ENCODE measurements around the gene DSCAML1.

Gene DSCAML1

GRCh38 chr11:117585631-117586030, 211.4 kb downstream of the DSCAML1 start:
- Histone ChIP-seq H3K4me3 (ENCODE audit: control insufficient read depth in 1 of 7, extremely low read depth in 1 of 7, insufficient read depth in 4 of 7, low read depth in 2 of 7, low read length in 6 of 7) (no peak overlapping the region), H3K27me3 (replicated peaks in 2 of 5; ENCODE audit: control insufficient read depth in 4 of 5, insufficient read depth in 5 of 5, low read length in 4 of 5) (peaks cover 0 to 9% (median 0%) of the 10 kb centered on the region in 5 experiments), H3K4me1 (ENCODE audit: control extremely low read depth in 1 of 4, control insufficient read depth in 4 of 4, insufficient read depth in 4 of 4, low read length in 3 of 4) (no peaks in the 10 kb centered on the region), H3K9me3 (ENCODE audit: control extremely low read depth in 1 of 5, control insufficient read depth in 4 of 5, insufficient read depth in 2 of 5, low read depth in 1 of 5, low read length in 4 of 5) (no peaks in the 10 kb centered on the region), H3K27ac (ENCODE audit: insufficient read depth in 1 of 2, low read depth in 1 of 2, low read length in 2 of 2, poor library complexity in 1 of 2, severe bottlenecking in 2 of 2) (no peak overlapping the region), H3K36me3 (ENCODE audit: control insufficient read depth in 4 of 4, insufficient read depth in 4 of 4, low read length in 3 of 4) (no peaks in the 10 kb centered on the region)
- no peak for DNase-seq
- ChIA-PET CTCF (no interaction called here), POLR2A (no interaction called here)
- 98% methylated on average over 7 of the region's 8 CpGs for WGBS (ENCODE audit: insufficient coverage)

- CTCF ChIA-PET, result interaction anchor here (0.9 kb wide), 1 partner anchor 34 kb away, joined by 4 read pairs; no protein-coding TSS in a partner anchor
- H3K27me3 ChIP-seq (replicated peaks in 2 of 5; ENCODE audit: control insufficient read depth in 4 of 5, insufficient read depth in 5 of 5, low read length in 4 of 5), result peaks cover 0 to 6% (median 0%) of the 10 kb centered on the region in 5 experiments
- DNase-seq, result no peak
- H3K4me1 ChIP-seq (ENCODE audit: control extremely low read depth in 1 of 4, control insufficient read depth in 4 of 4, insufficient read depth in 4 of 4, low read length in 3 of 4), result no peaks in the 10 kb centered on the region
- H3K36me3 ChIP-seq (ENCODE audit: control insufficient read depth in 4 of 4, insufficient read depth in 4 of 4, low read length in 3 of 4), result no peaks in the 10 kb centered on the region
- no peak overlapping the region for H3K4me3 ChIP-seq (ENCODE audit: control insufficient read depth in 1 of 7, extremely low read depth in 1 of 7, insufficient read depth in 4 of 7, low read depth in 2 of 7, low read length in 6 of 7)
- no peaks in the 10 kb centered on the region for H3K9me3 ChIP-seq (ENCODE audit: control extremely low read depth in 1 of 5, control insufficient read depth in 4 of 5, insufficient read depth in 2 of 5, low read depth in 1 of 5, low read length in 4 of 5)
- POLR2A ChIA-PET, result no interaction called here
- H3K27ac ChIP-seq (ENCODE audit: insufficient read depth in 1 of 2, low read depth in 1 of 2, low read length in 2 of 2, poor library complexity in 1 of 2, severe bottlenecking in 2 of 2), result no peak overlapping the region
- 98% methylated on average over 8 of the region's 9 CpGs for WGBS (ENCODE audit: insufficient coverage)
Measured at GRCh38 chr11:117584056-117584830, 212.8 kb downstream of the DSCAML1 start.

- Histone ChIP-seq H3K36me3 (ENCODE audit: control insufficient read depth in 4 of 4, insufficient read depth in 4 of 4, low read length in 3 of 4) (no peaks in the 10 kb centered on the region), H3K9me3 (ENCODE audit: control extremely low read depth in 1 of 5, control insufficient read depth in 4 of 5, insufficient read depth in 2 of 5, low read depth in 1 of 5, low read length in 4 of 5) (no peaks in the 10 kb centered on the region), H3K27me3 (replicated peaks in 2 of 5; ENCODE audit: control insufficient read depth in 4 of 5, insufficient read depth in 5 of 5, low read length in 4 of 5) (peaks cover 0 to 6% (median 0%) of the 10 kb centered on the region in 5 experiments), H3K4me1 (ENCODE audit: control extremely low read depth in 1 of 4, control insufficient read depth in 4 of 4, insufficient read depth in 4 of 4, low read length in 3 of 4) (no peaks in the 10 kb centered on the region), H3K4me3 (ENCODE audit: control insufficient read depth in 1 of 7, extremely low read depth in 1 of 7, insufficient read depth in 4 of 7, low read depth in 2 of 7, low read length in 6 of 7) (no peak overlapping the region), H3K27ac (ENCODE audit: insufficient read depth in 1 of 2, low read depth in 1 of 2, low read length in 2 of 2, poor library complexity in 1 of 2, severe bottlenecking in 2 of 2) (no peak overlapping the region)
- ChIA-PET CTCF (no interaction called here), POLR2A (no interaction called here)
- WGBS (ENCODE audit: insufficient coverage), result 88% methylated on average over 15 of the region's 15 CpGs
- DNase-seq, result peak in 1 of 3 donors; percentile 1
Measured at GRCh38 chr11:117583063-117583801, 213.8 kb downstream of the DSCAML1 start.

- H3K27ac ChIP-seq (ENCODE audit: insufficient read depth in 1 of 2, low read depth in 1 of 2, low read length in 2 of 2, poor library complexity in 1 of 2, severe bottlenecking in 2 of 2), result no peak overlapping the region
- no peaks in the 10 kb centered on the region for H3K4me1 ChIP-seq (ENCODE audit: control extremely low read depth in 1 of 4, control insufficient read depth in 4 of 4, insufficient read depth in 4 of 4, low read length in 3 of 4)
- no peak overlapping the region for H3K4me3 ChIP-seq (ENCODE audit: control insufficient read depth in 1 of 7, extremely low read depth in 1 of 7, insufficient read depth in 4 of 7, low read depth in 2 of 7, low read length in 6 of 7)
- ChIA-PET CTCF (no interaction called here), POLR2A (no interaction called here)
- peaks cover 0 to 6% (median 0%) of the 10 kb centered on the region in 5 experiments for H3K27me3 ChIP-seq (replicated peaks in 2 of 5; ENCODE audit: control insufficient read depth in 4 of 5, insufficient read depth in 5 of 5, low read length in 4 of 5)
- no peak for DNase-seq
- H3K9me3 ChIP-seq (ENCODE audit: control extremely low read depth in 1 of 5, control insufficient read depth in 4 of 5, insufficient read depth in 2 of 5, low read depth in 1 of 5, low read length in 4 of 5), result no peaks in the 10 kb centered on the region
- WGBS (ENCODE audit: insufficient coverage), result 100% methylated on average over 5 of the region's 6 CpGs
- no peaks in the 10 kb centered on the region for H3K36me3 ChIP-seq (ENCODE audit: control insufficient read depth in 4 of 4, insufficient read depth in 4 of 4, low read length in 3 of 4)
Measured at GRCh38 chr11:117582433-117582832, 214.6 kb downstream of the DSCAML1 start.

- no peaks in the 10 kb centered on the region for H3K9me3 ChIP-seq (ENCODE audit: control extremely low read depth in 1 of 5, control insufficient read depth in 4 of 5, insufficient read depth in 2 of 5, low read depth in 1 of 5, low read length in 4 of 5)
- H3K27ac ChIP-seq (ENCODE audit: insufficient read depth in 1 of 2, low read depth in 1 of 2, low read length in 2 of 2, poor library complexity in 1 of 2, severe bottlenecking in 2 of 2), result no peak overlapping the region
- no peaks in the 10 kb centered on the region for H3K36me3 ChIP-seq (ENCODE audit: control insufficient read depth in 4 of 4, insufficient read depth in 4 of 4, low read length in 3 of 4)
- H3K27me3 ChIP-seq (replicated peaks in 2 of 5; ENCODE audit: control insufficient read depth in 4 of 5, insufficient read depth in 5 of 5, low read length in 4 of 5), result peaks cover 0 to 6% (median 0%) of the 10 kb centered on the region in 5 experiments
- WGBS (ENCODE audit: insufficient coverage), result 72% methylated on average over 4 of the region's 6 CpGs
- POLR2A ChIA-PET, result no interaction called here
- CTCF ChIA-PET, result interaction anchor here (0.7 kb wide), 1 partner anchor 47 kb away, joined by 3 read pairs; no protein-coding TSS in a partner anchor
- no peak for DNase-seq
- no peaks in the 10 kb centered on the region for H3K4me1 ChIP-seq (ENCODE audit: control extremely low read depth in 1 of 4, control insufficient read depth in 4 of 4, insufficient read depth in 4 of 4, low read length in 3 of 4)
- H3K4me3 ChIP-seq (ENCODE audit: control insufficient read depth in 1 of 7, extremely low read depth in 1 of 7, insufficient read depth in 4 of 7, low read depth in 2 of 7, low read length in 6 of 7), result no peak overlapping the region
Measured at GRCh38 chr11:117580866-117581265, 216.2 kb downstream of the DSCAML1 start.

- WGBS (ENCODE audit: insufficient coverage), result 72% methylated on average over 2 of the region's 2 CpGs
- ChIA-PET POLR2A (no interaction called here), CTCF (interaction anchor here (1.3 kb wide), 1 partner anchor 14 kb away, joined by 4 read pairs; no protein-coding TSS in a partner anchor)
- peaks cover 0 to 4% (median 0%) of the 10 kb centered on the region in 5 experiments for H3K27me3 ChIP-seq (replicated peaks in 2 of 5; ENCODE audit: control insufficient read depth in 4 of 5, insufficient read depth in 5 of 5, low read length in 4 of 5)
- H3K36me3 ChIP-seq (ENCODE audit: control insufficient read depth in 4 of 4, insufficient read depth in 4 of 4, low read length in 3 of 4), result no peaks in the 10 kb centered on the region
- no peak overlapping the region for H3K27ac ChIP-seq (ENCODE audit: insufficient read depth in 1 of 2, low read depth in 1 of 2, low read length in 2 of 2, poor library complexity in 1 of 2, severe bottlenecking in 2 of 2)
- DNase-seq, result peak in 2 of 3 donors; percentile 54 to 55
- no peak overlapping the region for H3K4me3 ChIP-seq (ENCODE audit: control insufficient read depth in 1 of 7, extremely low read depth in 1 of 7, insufficient read depth in 4 of 7, low read depth in 2 of 7, low read length in 6 of 7)
- H3K4me1 ChIP-seq (ENCODE audit: control extremely low read depth in 1 of 4, control insufficient read depth in 4 of 4, insufficient read depth in 4 of 4, low read length in 3 of 4), result no peaks in the 10 kb centered on the region
- no peaks in the 10 kb centered on the region for H3K9me3 ChIP-seq (ENCODE audit: control extremely low read depth in 1 of 5, control insufficient read depth in 4 of 5, insufficient read depth in 2 of 5, low read depth in 1 of 5, low read length in 4 of 5)
Measured at GRCh38 chr11:117579161-117579560, 217.9 kb downstream of the DSCAML1 start.

- no peak for DNase-seq
- 100% methylated on average over 2 of the region's 4 CpGs for WGBS (ENCODE audit: insufficient coverage)
- POLR2A ChIA-PET, result no interaction called here
- Histone ChIP-seq H3K9me3 (ENCODE audit: control extremely low read depth in 1 of 5, control insufficient read depth in 4 of 5, insufficient read depth in 2 of 5, low read depth in 1 of 5, low read length in 4 of 5) (no peaks in the 10 kb centered on the region), H3K27ac (ENCODE audit: insufficient read depth in 1 of 2, low read depth in 1 of 2, low read length in 2 of 2, poor library complexity in 1 of 2, severe bottlenecking in 2 of 2) (no peak overlapping the region), H3K27me3 (replicated peaks in 2 of 5; ENCODE audit: control insufficient read depth in 4 of 5, insufficient read depth in 5 of 5, low read length in 4 of 5) (peaks cover 0 to 2% (median 0%) of the 10 kb centered on the region in 5 experiments), H3K36me3 (ENCODE audit: control insufficient read depth in 4 of 4, insufficient read depth in 4 of 4, low read length in 3 of 4) (no peaks in the 10 kb centered on the region), H3K4me3 (ENCODE audit: control insufficient read depth in 1 of 7, extremely low read depth in 1 of 7, insufficient read depth in 4 of 7, low read depth in 2 of 7, low read length in 6 of 7) (no peak overlapping the region), H3K4me1 (ENCODE audit: control extremely low read depth in 1 of 4, control insufficient read depth in 4 of 4, insufficient read depth in 4 of 4, low read length in 3 of 4) (peaks cover 0 to 15% (median 8%) of the 10 kb centered on the region in 4 experiments)
- CTCF ChIA-PET, result no interaction called here
Measured at GRCh38 chr11:117575856-117576255, 221.2 kb downstream of the DSCAML1 start.

Measured in common myeloid progenitor, CD34-positive (primary cell).